Measurements from ENCODE around the gene ASB2.

Gene ASB2

DNA sequence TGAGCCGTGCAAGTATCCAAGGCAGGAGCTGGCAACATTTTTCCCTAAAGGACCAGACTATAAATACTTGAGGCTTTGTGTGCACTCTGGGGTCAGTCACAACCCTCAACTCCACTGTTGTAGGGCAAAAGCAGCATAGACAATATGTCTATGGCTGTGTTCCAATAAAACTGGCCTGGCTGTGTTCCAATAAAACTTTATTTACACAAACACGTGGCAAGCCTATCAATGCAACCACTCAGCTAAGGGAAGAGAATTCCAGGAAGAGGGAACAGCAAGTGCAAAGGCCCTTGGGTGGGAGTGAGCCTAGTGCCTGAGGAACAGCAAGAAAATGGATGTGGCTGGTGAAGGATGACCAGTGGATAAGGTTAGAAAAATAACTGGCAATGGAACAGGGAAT is 60.6 kb downstream of the ASB2 start:
- TF ChIP-seq FOXP2 (optimal IDR thresholded peaks at IDR 0.05; ENCODE audit: borderline replicate concordance, extremely low read depth, extremely low read length, insufficient read depth) (no peak), POLR2AphosphoS5 (IDR thresholded peaks at IDR 0.05; ENCODE audit: low read depth, low read length) (no peak), SIN3A (IDR thresholded peaks at IDR 0.05; ENCODE audit: borderline replicate concordance, insufficient read depth, low read length) (no peak), TAF1 (IDR thresholded peaks at IDR 0.05; ENCODE audit: borderline replicate concordance, insufficient read depth, low read length) (no peak)
- TF ChIP-seq, protein P1, sequence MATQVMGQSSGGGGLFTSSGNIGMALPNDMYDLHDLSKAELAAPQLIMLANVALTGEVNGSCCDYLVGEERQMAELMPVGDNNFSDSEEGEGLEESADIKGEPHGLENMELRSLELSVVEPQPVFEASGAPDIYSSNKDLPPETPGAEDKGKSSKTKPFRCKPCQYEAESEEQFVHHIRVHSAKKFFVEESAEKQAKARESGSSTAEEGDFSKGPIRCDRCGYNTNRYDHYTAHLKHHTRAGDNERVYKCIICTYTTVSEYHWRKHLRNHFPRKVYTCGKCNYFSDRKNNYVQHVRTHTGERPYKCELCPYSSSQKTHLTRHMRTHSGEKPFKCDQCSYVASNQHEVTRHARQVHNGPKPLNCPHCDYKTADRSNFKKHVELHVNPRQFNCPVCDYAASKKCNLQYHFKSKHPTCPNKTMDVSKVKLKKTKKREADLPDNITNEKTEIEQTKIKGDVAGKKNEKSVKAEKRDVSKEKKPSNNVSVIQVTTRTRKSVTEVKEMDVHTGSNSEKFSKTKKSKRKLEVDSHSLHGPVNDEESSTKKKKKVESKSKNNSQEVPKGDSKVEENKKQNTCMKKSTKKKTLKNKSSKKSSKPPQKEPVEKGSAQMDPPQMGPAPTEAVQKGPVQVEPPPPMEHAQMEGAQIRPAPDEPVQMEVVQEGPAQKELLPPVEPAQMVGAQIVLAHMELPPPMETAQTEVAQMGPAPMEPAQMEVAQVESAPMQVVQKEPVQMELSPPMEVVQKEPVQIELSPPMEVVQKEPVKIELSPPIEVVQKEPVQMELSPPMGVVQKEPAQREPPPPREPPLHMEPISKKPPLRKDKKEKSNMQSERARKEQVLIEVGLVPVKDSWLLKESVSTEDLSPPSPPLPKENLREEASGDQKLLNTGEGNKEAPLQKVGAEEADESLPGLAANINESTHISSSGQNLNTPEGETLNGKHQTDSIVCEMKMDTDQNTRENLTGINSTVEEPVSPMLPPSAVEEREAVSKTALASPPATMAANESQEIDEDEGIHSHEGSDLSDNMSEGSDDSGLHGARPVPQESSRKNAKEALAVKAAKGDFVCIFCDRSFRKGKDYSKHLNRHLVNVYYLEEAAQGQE (IDR thresholded peaks at IDR 0.05; ENCODE audit: insufficient read depth in 1 of 2, low read depth in 2 of 2, low read length in 2 of 2) = no peak

DNA sequence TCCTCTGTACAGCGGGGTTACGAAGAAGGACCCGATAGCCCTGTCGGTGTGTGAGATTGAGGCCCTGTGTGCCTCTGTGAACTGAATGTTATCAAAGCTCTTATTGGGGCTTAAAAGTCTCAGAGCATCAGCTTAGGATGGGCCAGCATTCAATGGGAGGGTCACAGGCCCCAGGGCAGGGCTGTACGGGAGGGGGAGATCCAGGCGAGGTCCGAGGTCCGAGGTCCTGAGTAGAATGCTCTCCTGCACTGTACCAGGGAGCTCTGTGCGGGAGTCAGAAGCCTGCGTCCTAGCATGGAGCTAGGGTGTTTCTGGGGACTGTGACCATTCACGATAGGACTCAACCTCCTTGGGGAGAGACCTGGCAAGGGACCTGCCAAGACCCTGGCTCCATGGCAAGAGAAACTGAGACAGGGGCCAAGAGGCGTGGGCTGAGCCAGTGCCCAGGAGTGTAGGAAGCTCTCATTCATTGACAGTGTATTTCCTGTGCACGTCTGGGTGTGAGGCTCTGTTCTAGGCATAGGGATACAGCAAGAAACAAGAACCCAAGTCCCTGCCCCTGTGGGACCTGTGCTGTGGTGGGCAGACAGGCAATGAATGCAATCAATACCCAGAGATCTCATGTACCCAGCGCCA is 61.2 kb downstream of the ASB2 start:
- TF ChIP-seq TAF1 (IDR thresholded peaks at IDR 0.05; ENCODE audit: borderline replicate concordance, insufficient read depth, low read length) = no peak
- TF ChIP-seq FOXP2 (optimal IDR thresholded peaks at IDR 0.05; ENCODE audit: borderline replicate concordance, extremely low read depth, extremely low read length, insufficient read depth) = no peak
- no peak for TF ChIP-seq POLR2AphosphoS5 (IDR thresholded peaks at IDR 0.05; ENCODE audit: low read depth, low read length)
- TF ChIP-seq SIN3A (IDR thresholded peaks at IDR 0.05; ENCODE audit: borderline replicate concordance, insufficient read depth, low read length) = no peak
- TF ChIP-seq, protein P1 (IDR thresholded peaks at IDR 0.05; ENCODE audit: insufficient read depth in 1 of 2, low read depth in 2 of 2, low read length in 2 of 2) = no peak

DNA sequence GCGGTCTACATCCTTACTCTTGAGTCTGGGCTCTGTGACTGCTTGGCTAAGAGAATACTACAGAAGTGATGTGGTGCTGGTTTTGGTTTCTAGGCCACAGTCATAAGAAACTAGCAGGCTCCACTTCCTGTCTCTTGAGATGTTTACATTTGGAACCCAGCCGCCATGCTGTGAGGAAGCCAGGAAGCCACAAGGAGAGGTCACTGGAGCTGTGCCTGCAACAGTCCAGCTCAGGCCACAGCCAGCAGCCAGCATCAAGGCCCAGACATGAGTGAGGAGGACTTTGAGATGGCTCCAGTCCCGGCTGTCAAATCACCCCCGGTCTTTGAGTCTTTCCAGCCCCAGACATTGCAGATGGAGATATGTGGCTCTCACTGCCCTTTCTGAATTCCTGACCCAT is 62.1 kb downstream of the ASB2 start:
- TF ChIP-seq SIN3A (IDR thresholded peaks at IDR 0.05; ENCODE audit: borderline replicate concordance, insufficient read depth, low read length) (no peak), FOXP2 (optimal IDR thresholded peaks at IDR 0.05; ENCODE audit: borderline replicate concordance, extremely low read depth, extremely low read length, insufficient read depth) (no peak), POLR2AphosphoS5 (IDR thresholded peaks at IDR 0.05; ENCODE audit: low read depth, low read length) (no peak), TAF1 (IDR thresholded peaks at IDR 0.05; ENCODE audit: borderline replicate concordance, insufficient read depth, low read length) (no peak)
- TF ChIP-seq, protein P1 (IDR thresholded peaks at IDR 0.05; ENCODE audit: insufficient read depth in 1 of 2, low read depth in 2 of 2, low read length in 2 of 2) = no peak

DNA sequence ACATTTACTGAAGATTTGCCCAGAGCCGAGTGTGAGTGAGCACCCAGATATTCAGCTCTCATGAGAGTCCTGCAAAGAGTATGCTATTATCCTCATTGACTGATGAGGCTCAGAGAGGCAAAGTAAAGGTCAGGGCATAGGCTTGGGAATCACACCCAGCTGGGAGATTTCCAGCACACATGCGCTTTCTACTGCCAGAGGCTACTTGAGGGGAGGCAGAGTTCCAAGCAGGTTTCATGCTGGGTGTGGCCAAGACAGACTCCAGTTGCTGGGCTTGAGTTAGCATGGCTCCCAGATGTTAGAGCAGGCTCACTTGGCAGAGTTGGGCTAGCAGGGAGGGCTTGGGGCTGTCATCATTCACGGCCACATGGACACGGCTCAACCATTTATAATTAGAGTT is 63.6 kb downstream of the ASB2 start:
- TF ChIP-seq SIN3A (IDR thresholded peaks at IDR 0.05; ENCODE audit: borderline replicate concordance, insufficient read depth, low read length) (no peak), TAF1 (IDR thresholded peaks at IDR 0.05; ENCODE audit: borderline replicate concordance, insufficient read depth, low read length) (no peak)

DNA sequence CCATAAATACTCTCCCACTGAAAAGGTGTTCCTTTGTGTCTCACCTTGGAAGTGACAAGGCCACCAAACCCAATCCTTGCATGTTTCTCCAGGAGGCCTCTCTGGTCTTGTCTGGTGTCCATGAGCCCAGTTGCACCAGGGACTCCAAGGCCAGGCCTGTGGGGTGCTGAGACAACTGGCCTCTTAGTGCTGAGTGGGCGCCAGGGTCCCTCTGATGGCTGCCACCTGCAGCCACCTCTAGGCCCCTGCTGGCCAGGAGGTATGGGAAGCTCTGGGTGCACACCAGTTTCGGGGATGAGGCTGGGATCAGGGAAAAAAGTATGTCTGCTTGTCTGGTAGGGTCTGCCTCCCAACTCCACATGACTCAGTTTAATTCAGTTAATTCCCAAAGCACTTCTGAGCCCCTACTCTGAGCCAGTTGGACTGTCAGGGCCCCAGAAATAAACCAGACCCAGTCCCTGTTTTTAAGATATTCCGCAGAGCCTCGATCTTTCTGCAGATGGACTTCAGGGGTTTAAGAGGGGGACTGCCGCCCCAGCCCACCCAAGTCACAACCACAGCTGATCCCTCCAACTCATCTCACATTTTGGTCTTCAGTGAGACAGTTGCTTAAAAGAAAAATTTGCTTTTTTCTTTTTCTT is 64.3 kb downstream of the ASB2 start:
- TF ChIP-seq FOXP2 (optimal IDR thresholded peaks at IDR 0.05; ENCODE audit: borderline replicate concordance, extremely low read depth, extremely low read length, insufficient read depth) (no peak), TAF1 (IDR thresholded peaks at IDR 0.05; ENCODE audit: borderline replicate concordance, insufficient read depth, low read length) (no peak)

DNA sequence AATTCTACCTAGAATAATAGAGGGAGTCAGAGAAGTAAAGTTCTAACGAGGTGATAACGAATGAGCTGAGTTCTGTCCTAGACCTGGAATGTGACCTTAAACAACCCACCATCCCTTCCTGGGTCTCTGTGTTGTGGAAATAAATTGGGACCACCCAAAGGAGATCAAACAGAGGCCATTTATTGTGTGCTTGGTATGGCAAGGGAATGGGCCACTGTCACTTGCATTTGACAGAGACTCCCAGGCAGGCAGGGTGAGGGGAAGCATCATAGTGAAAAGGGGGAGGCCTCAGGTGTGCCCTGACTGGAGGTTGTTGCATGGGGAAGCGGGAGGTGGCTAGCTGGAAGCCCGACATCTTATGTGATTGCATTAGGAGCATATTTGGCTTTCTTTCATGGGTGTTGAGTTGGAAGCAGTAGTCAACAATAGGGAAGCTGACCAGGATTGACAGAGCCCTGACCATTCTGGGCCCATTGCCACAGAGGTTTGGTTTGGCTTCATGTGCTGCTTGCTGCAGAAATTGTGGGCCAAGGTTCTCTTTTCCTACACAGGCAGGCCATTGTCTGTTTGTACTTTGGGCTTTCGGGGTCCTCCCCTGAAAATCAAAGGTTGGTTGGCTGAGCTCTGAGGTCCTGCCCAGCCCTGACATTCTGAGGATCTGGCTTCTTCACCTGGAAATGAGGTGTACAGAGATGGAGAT is 66.8 kb downstream of the ASB2 start:
- no peak for TF ChIP-seq POLR2AphosphoS5 (IDR thresholded peaks at IDR 0.05; ENCODE audit: low read depth, low read length)
- no peak for TF ChIP-seq SIN3A (IDR thresholded peaks at IDR 0.05; ENCODE audit: borderline replicate concordance, insufficient read depth, low read length)
- no peak for TF ChIP-seq TAF1 (IDR thresholded peaks at IDR 0.05; ENCODE audit: borderline replicate concordance, insufficient read depth, low read length)
- TF ChIP-seq, protein P1 (IDR thresholded peaks at IDR 0.05; ENCODE audit: insufficient read depth in 1 of 2, low read depth in 2 of 2, low read length in 2 of 2) = no peak
- TF ChIP-seq FOXP2 (optimal IDR thresholded peaks at IDR 0.05; ENCODE audit: borderline replicate concordance, extremely low read depth, extremely low read length, insufficient read depth) = no peak

All from PFSK-1 (cell line).